ENCODE results near the gene MRPL37.

MRPL37 gene

DNA sequence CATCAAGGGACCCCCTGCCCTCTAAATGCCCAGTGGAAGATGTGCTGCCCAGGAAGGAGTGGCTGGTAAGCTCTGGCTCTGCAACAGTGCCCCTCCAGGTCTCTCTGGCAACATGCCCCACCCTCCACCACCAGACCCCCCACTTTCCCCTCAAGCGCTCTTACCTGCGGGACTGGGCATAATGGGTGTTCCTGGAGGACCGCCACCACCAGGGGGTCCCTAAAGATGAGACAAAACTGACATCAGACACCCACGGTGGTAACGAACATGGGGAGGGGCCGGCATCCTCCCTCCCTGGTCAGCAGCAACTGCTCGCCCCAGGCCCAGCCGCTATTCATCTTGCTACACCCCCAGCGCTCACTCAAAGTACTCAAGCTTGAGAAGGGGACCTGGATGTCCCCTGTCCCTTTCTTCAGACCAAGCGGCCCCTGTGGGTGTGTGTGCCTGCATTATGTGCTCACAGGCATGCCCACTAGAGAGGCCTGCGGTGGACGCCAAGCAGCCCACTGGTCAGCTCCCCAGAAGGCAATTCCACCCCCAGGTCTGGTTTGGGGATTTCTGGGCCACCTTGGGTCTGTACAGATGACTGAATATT, 40.9 kb downstream of the MRPL37 start:
- DNase-seq (ENCODE audit: low read depth): no peak

DNA sequence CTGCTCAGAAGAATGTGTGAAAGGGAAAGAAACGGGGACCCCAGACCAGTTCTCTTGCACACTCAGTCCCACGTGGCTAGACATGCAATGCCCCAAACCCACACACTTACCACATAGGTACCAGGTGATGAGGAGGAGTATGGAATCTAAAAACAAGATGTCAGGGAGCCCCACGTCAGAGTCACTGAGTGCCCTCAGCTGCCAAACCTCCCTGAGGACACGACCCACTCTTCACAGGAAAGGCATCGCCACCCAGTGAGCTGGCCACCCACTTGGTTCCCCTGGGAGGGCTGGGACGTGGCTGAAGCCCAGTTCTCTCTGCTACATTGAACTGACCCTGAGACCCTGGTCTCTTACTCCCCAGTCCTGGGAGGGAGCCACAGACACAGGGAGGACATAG, 41.4 kb downstream of the MRPL37 start:
- no peak for DNase-seq (ENCODE audit: low read depth)

DNA sequence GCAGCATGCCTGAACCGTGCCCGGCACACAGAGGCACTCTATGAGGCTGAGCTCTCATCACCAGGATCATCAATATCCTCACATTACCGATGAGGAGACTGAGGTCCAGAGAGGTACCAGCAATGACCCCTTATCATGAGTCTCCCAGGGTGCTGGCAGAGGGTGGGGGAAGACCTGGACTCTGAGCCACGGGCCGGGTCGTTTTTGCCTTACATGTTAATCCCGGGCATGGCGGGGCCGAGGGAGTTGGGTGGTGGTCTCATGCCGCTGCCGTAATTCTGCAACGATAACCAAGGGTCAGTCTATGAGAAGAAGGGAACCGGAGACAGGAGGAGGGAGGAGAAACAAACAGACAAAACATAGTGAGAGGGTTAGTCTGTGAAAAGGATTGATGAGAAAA, 43.1 kb downstream of the MRPL37 start:
- no peak for DNase-seq (ENCODE audit: low read depth)

DNA sequence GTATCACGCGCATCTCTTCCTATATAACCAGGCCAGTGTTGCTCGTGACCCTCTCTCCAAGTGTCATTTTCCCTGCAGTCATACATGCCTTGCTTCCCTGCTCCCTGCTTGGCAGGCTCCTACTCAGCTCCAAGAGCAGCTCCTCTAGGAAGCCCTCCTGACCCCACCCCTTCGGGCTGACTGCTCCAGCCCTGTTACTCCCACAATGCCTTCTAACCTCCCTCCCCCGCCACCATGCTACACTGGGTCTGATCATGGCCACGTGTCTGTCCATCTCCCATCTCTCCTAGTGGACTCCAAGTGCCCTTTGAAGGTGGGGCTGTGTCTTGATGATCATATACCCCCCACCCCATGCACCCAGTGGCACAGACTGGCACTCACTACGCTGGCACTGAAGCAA, 44.7 kb downstream of the MRPL37 start:
- DNase-seq (ENCODE audit: low read depth): no peak

DNA sequence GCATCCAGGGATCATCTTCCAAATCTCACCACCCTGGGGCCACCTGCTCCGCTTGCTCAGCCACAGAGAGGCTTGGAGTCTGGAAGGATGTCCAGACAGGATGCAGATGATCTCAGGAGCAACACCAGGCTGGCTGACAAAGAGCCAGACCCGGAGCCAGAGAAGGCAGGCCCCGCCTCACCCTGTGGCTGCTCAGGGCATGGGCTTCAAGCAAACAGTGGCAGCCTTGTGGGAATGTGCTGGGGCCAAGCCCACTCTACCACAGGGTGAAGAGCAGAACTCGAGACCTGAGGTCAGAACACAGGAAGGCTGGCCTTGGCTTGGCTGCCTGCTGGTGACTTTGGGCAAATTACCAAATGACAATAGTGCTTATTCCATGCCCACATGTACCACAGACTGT, 45.5 kb downstream of the MRPL37 start:
- peak; percentile 28 for DNase-seq (ENCODE audit: low read depth)

DNA sequence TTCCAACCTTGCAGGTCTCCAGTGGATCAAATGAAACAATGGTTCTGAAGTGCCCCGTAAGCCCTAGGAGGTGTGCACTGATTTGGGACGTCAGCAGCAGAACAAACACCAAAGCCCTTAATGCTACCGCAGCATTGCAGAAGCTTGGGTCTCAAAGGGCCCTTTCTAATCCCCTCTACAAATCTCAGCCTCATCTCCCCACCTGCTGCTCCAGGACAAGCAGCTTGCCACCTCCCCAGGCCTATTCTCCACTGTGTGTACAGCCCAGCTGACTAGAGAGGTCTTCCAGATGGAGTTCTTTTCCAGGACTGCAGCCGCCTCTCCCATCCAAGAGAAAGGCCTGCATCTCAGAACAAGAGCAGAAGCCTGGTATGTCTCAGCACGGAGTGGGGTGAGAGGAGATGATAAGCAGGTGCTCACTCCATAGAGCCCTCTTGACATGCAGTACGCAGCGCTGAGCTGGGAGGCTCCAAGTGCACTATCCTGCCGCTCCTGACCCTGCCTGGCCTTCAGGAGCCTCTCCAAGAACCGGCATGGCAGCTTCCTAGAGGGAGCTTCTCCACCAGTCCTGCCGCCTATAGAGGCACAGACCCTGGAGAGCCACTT, 46.3 kb downstream of the MRPL37 start:
- DNase-seq (ENCODE audit: low read depth): no peak

DNA sequence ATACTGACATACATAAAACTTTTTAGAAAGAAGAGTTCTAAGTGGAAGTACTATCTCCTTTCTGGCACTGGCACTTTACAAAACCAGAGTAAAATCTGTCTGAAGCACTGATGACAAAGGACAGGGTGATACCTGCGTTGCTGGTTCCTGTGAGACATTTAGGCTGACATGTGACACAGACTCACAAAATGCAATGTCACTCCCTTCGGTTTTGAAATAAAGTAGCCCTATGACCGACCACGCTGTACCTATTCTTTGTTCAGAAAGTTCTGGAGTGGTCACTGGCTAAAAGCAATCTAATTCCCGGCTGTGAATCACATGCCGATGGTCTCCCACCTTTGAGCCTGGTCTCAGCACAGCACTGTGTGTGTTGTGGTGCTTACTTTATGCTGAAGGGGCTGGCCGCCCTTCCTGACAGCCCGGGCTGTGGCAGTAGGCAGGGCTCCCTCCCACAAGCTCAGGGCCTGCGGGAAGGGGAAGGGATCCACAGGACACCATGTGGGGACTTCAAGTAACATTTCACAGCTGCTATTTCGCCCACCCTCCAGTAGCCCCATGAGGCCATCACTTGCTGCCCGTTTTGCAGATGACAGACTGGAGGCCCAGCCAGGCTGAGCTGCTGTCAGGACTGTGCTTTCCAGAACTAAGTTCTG, 48.0 kb downstream of the MRPL37 start:
- DNase-seq (ENCODE audit: low read depth): no peak

DNA sequence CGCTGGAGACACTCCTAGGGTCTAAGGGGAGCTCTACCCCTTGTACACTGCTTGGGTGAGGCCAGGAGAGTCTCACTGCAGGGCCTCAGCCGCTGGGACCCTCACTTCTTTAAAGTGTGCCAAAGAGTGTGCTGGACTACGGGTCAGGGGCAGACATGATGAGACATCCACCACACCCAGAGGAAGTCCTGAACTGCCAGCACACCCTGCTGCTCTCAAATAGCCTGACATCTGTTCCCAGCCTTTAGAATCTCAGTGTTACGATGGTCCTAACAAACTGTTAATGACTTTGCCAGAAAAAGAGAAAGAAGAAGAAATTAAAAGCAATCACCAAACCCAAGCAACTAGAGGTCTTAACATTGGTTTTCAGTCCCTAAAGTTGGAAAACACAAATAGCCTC, 49.0 kb downstream of the MRPL37 start:
- DNase-seq (ENCODE audit: low read depth): peak; percentile 30

DNA sequence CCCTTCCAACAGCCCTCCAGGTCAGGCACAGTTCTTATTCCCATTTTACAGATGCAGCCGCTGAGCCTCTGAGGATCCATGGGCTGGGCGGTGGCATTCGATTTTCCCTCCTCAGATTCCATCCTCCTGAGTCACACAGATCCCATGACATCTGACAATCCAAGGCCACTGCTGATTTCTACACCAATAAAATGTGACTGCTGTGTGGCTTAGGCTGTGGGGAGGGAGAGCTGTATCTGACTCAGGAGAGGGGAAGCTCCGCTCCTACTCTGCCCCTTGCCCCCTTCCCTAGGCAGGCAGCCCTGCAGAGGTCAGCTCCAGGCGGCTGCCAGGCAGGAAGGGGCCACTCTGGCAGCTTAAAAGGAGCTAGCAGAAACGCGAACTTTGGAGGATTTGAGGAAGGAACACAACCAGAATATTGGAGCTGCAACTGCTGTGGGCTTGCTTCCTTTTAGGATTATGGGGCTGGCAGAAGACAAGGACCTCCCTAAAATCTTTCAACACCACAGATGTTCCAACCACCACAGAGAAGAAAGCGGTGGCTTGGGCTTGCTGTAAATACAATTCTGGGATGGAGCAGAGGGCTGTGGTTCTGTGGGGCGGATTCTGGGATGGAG, 50.0 kb downstream of the MRPL37 start:
- DNase-seq (ENCODE audit: low read depth): peak; percentile 78

DNA sequence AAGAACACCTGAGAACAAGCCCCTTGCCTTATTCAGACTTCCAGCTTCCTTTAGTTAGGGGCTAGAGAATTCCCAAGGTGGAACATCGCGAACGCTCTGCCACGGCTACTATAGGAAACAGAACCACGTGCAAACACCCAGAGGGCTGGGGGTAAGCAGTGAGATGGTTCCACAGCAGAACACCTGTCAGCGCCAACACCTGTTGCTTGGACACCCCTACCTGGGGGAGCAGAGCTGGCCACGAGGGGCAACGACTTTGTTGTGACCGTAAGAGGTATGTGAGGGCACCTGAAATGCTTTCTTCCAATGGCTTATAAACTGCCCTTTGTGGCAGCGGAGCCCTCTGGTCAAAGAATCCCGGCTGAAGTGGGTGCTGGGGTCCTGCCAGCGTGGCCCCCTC, 50.7 kb downstream of the MRPL37 start:
- DNase-seq (ENCODE audit: low read depth): no peak

DNA sequence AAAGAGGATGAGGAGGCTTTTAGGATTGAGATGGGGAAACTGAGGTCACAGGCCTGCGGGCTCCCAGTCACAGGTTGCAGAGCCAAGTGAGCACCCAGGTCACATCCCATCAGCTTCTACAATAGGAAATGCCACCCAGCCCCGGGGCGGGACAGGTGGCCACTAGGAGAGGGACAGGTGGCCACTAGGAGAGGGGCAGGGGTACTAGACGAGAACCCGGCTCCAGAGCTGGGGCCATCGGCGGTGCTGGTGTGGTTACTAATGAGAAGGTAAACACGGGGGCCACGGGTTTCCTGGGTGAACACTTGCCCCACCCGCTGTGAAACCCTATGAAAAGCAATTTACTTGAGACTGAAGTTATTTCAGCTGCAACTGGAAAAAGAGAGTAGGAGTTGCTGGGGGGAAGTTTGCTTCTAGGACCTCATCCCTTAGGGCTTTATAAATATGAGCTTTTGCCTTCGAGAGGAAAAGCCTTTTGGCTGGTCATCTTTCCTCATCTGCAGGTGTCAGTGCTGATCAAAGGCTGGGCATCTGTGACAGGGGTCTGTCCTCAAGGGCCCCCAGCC, 52.5 kb downstream of the MRPL37 start:
- DNase-seq (ENCODE audit: low read depth): no peak

DNA sequence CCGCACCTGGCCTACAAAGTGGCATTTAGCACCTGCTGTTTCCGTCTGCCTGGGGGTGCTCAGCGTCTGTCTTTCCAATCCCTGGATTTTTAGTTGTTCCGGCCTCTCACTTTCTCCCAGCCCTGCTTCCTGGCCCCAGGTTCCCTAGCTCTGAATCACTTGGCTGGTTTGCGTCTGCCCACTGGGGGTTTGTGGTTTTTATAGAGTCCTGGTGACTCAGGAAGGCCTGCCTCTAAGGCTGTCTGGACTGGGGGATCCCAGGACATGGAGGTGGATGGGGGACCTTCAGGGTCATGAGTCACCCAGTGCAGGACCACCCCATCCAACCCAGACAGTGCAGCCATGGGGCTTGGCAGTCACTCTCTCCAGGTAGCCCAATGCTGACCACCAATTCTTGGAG, 53.5 kb downstream of the MRPL37 start:
- peak; percentile 94 for DNase-seq (ENCODE audit: low read depth)

DNA sequence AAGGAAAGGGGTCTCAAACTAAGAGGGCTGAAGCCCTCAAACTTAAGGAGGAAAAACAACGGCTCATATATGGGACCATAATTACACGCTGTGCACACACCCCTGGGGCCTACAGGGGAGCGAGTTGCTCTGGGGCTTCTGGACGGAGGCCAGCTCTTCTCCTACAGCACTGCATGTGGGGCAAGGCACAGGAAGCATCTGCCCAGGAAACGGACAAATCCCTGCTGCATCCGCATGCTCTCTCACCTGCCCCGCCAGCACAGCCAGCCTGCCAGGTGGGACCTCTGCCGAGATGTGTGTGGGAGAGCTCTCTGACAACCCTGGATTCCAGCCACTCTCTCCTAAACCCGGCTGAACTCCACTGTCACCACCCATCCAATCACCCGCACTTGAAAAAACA, 54.1 kb downstream of the MRPL37 start:
- DNase-seq (ENCODE audit: low read depth): peak; percentile 25

DNA sequence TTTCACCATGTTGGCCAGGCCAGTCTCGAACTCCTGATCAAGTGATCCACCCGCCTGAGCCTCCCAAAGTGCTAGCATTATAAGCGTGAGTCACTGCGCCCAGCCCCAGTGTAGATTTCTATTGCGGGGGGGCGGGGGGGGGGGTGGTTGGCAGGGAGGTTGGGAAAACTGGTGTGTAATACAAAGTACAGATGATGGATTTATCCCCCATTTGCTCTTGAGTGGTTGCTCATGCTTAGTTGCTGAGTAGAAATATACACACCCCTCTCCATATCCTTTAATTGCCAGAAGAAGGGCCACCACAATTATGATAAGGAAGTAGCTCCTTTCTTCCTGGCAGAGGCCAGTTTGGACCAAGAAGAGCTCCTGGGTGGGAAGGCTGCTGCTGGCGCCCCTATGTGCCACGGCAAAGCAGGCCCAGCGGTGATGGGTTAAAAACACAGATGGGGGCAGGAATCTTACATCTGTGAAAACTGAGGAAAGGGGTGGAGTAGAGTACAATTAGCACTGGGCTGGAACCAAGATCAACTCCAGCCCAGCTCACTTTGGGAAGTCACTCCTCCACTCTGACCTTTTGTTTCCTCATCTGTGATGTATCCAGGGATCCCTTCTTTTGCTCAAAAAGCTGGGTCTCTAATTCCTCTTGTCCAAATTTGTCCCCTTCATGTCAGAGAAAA, 55.2 kb downstream of the MRPL37 start:
- peak; percentile 49 for DNase-seq (ENCODE audit: low read depth)

DNA sequence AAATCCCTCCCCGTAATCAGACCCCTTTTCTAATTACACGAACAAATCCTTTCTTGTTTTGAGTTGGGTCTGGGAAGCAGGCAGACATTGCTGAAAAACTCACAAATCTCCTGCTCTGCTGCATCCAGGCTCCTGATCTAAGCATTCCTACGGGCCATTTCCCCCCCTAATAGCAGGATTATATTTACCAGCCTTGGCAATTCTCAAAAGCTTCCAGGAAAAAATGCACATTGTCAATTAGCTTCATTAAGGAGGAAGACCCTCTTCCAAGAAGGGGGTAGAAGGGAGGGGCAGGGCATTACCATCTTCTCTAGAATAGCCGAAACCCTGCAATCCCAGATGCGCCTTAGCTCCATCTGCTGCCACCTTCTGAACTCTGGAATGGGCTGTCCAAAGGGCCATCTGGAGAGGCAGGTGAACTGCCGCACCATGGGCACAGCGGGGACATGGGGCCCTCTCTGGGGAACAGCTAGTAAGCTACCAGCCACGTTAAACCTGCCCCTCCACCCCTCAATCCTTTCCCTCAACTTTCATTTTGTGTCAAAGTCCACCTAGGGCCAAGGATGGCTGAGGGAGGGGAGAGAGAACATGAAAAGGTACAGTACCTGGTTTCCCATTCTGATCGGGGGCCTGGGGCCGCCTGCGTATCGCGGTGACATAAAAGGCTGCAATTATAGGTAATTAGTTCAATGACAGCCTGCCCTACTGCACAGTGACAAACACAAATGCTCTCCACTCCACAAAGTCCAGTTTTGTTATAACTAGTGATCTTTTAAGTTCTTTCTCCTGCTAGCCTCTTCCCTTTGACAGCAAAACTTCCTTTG, 56.8 kb downstream of the MRPL37 start:
- DNase-seq (ENCODE audit: low read depth): no peak

DNA sequence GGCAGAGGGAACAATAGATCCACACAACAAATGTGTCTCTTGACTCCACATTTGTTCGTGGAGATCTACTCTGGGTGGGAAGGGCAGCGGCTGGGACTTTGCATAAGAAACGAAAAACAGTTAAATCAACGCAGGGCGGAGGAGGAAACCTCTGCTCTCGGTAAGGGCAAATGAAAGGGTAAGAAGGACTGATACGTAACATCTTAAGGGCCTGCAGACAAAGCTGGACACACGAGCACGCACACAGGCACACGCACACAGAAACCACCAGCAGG, 57.3 kb downstream of the MRPL37 start:
- DNase-seq (ENCODE audit: low read depth): no peak

DNA sequence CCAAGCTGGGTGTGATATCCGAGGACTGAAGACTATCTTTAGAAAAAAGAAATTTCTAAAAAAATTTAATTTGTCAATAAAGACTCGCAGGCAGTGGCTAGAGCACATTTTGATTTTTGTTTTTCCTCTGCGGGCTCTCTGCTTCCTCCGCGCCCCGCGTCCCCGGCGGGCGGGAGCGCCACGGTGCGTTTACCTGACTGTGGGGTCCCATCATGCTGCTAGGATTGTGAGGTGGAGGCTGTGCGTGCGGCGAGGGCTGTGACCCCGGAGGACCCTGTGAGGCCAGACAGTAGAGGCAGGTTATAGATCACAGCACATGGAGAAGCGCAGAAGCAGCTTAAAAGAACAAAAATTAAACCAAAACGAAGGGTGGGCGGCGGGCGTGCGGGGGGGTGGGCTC, 57.9 kb downstream of the MRPL37 start:
- no peak for DNase-seq (ENCODE audit: low read depth)

DNA sequence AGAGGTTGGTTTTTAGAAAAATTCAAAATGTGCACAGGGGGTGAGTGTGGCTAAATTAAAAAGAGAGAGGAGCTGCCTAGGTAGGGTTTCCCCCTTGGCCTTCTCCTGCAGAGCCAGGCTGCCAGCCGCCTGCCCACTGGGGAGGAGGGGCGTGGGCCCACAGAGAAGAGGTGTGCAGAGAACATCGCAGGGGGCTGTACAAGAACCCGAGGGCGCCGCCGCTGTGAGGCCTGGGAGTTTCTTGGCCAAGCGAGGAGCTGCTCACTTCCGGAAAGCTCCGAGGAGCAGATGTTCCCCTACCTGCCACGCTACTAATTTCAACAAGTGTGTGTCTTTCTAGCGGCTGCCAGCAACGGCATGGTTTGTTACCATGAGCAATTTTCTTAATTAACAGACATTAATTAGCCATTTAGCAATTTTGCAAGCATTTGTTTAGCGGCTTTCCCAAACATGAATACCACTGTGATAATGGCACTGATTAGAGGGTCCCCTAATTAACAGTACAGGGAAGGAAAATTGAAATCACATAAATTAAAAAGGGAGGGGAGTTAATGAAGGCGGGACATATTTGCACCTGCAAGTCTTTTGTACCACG, 59.7 kb downstream of the MRPL37 start:
- no peak for DNase-seq (ENCODE audit: low read depth)

DNA sequence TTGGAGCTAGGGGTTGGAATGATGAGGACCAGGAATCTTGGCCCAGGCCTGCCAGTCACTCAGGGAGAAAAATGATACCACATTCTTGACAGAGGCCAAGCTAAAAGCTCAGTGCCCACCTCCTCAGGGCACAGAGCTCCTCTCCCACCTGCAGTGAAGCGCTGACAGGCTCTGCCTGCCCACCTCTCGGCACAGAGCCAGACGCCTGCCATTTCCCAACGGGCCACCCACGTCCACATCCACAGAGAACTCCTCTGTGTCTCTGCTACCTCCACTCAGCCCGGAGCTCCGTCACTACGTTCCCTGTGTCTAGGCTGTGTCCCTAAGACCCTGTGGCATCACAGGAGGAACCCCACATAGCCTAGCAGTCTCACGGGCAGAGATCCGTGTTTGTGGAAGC, 60.8 kb downstream of the MRPL37 start:
- DNase-seq (ENCODE audit: low read depth): no peak

DNA sequence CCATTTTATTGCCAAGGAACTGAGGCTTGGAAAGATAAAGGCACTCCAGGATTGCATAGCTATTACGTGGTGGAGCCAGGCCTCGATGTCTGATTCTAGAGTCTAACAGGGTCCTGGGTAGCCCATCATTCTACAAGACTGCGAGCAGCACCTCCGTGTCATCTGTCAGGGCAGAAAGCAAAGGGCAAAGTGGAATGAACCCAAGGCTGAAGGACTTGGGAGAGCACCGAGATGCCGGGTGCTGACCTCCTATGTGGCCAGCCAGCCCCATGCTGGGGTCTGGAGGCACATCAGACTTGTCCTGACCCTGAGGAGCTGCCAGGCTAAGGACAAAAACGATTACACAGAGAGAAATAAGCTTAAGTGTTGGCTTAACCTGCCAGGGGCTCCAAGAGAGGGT, 62.3 kb downstream of the MRPL37 start:
- no peak for DNase-seq (ENCODE audit: low read depth)

DNA sequence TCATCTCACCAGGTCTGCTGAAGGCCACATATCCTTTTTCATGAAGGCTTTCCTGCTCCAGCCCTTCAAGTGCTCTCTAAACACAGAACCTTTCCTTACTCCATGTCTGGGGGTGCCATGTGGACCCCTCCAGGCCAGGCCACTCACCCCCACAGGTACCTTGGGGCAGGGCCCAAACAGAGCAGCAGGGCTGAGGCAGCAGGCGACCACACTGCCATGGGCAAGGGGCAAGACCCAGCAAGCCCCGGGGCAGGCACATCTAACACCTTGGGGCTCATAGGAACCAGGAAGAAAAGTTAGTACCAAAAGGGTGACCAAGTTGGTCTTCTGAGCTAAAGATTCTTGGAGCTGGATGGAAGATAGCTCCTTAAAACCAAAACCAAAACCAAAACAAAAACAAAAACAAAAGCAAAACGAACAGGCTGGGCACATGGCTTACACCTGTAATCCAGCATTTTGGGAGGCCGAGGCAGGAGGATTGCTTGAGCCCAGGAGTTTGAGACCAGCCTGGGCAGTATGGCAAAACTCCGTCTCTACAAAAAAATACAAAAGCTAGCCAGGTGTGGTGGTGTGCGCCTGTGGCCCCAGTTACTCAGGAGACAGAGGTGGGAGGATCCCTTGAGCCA, 63.7 kb downstream of the MRPL37 start:
- DNase-seq (ENCODE audit: low read depth): no peak

Data from EH (cell line).